Posterior cingulate gyrus (tissue), 11 donors: ENCODE results near the gene AGPAT1.
"Not testable (repeated sequence)": the region's sequence is repeated elsewhere in the genome, so short reads cannot be mapped to it uniquely, and the experiment has no call there.

ENCODE experiments used
- DNase-seq, 10 donors: peaks; one replicate each; pipeline versions ENCODE4 v3.0.0 to v3.0.0-alpha.2; 2020 to 2021; ENCODE audit warnings: mixed read lengths in 3 of 10
- intact Hi-C: fragments of 100-400 bp; cut with DNase I; formaldehyde crosslinking; loops from one replicate; pipeline ENCODE4 v1.15.1; 2023

AGPAT1 gene

GRCh38 chr6:32188381-32189068, 12.6 kb upstream of the AGPAT1 start:
- peak in 1 of 10 donors; percentile 43 for DNase-seq
- intact Hi-C loops, result no loop called here

DNA sequence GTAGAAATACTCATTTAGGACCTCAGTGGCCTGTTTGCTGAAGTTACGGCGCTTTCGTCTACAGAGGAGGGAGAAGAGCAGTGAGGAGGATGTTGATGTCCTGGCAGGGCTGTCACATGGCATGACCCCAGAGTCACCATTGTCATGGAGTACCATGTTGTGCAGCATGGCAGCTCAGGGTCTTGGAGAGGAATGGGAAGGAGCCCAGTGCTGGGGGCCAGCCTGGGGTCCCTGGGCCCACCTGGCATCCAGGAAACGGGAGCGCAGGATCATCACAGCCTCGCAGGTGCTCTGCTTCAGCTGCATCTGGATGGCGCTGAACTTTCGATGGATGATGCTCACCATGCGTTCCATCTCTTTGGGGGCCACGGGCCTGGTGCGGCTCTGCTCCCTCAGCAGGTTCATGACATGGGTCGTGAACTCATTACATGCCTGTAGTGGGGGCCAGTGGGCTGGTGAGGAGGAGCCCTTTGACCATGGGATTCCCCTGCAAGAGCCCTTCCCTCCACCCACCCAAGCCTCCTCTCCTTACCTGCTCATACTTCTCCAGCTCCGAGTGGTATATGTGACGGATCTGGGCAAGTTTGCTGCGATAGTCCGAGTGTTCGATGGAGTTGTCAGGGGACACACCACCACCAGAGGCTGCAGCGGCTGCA, 12.0 kb upstream of the AGPAT1 start:
- intact Hi-C loops, result not testable (repeated sequence)
- DNase-seq, result peak in 2 of 10 donors; percentile 43 to 55

GRCh38 chr6:32187009-32187709, 11.3 kb upstream of the AGPAT1 start:
- intact Hi-C loops, result no loop called here
- peak in 2 of 10 donors; percentile 21 to 30 for DNase-seq

DNA sequence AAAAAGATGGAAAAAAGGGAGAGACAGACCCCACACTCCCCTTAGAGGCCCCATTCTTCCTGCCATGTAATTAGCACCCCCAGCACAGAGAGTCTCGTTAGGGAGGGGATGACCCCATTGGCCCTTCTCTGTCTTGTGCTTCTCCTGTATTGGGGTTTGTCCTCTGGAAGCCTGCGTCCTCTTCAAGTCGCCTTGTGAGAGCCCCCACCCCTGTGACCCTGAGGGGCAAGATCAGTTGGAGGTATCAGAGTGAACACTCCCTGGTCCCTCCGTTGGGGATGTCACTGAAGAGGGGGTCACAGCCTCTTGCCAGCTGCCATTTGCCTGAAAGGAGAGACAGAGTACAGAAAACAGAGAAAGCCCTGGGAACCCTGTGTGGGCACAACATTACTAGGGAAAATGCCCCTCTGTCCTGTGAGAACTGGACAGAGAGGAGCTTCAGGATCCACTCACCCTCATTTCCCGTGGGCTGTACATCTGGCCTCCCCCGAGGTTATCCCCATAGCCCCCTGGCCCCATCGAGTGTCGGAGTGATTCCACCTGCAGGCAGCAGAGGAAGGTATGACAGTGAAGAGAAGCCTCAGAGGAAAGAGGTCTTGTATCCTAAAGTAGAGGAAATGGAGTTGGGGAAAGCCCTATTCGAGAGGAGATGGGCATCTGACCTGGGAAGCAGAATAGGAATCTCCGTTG, 10.4 kb upstream of the AGPAT1 start:
- peak in 1 of 10 donors; percentile 17 for DNase-seq
- intact Hi-C loops, result not testable (repeated sequence)

- DNase-seq, result peak in 2 of 10 donors; percentile 38 to 70
- intact Hi-C loops, result not testable (repeated sequence)
These were observed 9.8 kb upstream of the AGPAT1 start for GRCh38 chr6:32185681-32186131.

GRCh38 chr6:32184084-32184640, 8.3 kb upstream of the AGPAT1 start, which contains the start of gene AGER:
Gene AGER, minus strand, starts transcription at chr6:32184253. Its CDS starts 31 bp downstream, at chr6:32184222.
- intact Hi-C loops, result no loop called here
- DNase-seq, result peak in 2 of 10 donors; percentile 73 to 82

DNA sequence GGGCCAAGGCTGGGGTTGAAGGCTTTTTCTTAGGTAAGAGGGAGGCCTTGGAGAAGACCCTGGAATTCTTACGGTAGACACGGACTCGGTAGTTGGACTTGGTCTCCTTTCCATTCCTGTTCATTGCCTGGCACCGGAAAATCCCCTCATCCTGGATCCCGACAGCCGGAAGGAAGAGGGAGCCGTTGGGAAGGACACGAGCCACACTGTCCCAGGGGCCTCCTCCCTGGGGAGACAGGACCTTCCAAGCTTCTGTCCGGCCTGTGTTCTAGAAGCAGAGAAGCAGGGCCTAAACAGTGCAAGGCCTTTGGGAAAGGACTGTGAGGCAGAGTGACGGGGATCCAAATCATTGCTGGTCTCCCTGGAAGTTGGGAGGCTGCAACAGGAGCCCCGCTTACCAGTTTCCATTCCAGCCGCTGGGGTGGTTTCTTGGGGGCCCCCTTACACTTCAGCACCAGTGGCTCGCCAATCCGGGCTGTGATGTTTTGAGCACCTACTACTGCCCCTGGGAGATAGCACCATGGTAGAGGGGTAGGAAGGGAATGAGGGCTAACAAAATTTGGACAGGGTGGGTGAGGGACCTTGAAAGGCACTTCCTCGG, 7.7 kb upstream of the AGPAT1 start:
- DNase-seq, result peak in 3 of 10 donors; percentile 24 to 36 (median 31)
- intact Hi-C loops, result no loop called here

DNA sequence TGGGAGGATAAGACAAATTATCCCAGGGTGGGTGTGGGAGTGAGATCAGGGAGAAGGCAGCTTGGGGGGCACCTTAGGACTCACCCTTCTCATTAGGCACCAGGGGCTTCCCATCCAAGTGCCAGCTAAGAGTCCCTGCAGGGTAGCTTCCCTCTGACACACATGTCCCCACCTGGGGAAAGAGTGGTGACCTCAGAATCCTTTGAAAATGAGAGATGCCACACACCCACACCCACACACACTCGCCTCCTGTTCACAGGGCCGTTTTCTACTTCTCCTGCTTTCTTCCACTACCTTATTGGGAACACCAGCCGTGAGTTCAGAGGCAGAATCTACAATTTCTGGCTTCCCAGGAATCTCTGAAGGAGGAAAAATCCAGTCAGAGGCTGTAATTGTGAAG, 7.1 kb upstream of the AGPAT1 start:
- intact Hi-C loops, result no loop called here
- peak in 2 of 10 donors; percentile 28 to 30 for DNase-seq

- peak in 3 of 10 donors; percentile 40 to 67 (median 47) for DNase-seq
- intact Hi-C loops, result no loop called here
These were observed 6.7 kb upstream of the AGPAT1 start for GRCh38 chr6:32182555-32182981.

GRCh38 chr6:32181915-32182529, 6.1 kb upstream of the AGPAT1 start:
- intact Hi-C loops, result no loop called here
- peak in 2 of 10 donors; percentile 33 to 57 for DNase-seq

GRCh38 chr6:32181148-32181702, 5.3 kb upstream of the AGPAT1 start:
- DNase-seq, result peak in 3 of 10 donors; percentile 35 to 61 (median 45)
- intact Hi-C loops, result no loop called here

GRCh38 chr6:32179766-32180405, 4.0 kb upstream of the AGPAT1 start:
- peak in 3 of 10 donors; percentile 29 to 52 (median 33) for DNase-seq
- intact Hi-C loops, result loop anchor here (5.0 kb wide), 1 partner anchor 48 kb away; the partner anchor contains the start of gene FKBPL

DNA sequence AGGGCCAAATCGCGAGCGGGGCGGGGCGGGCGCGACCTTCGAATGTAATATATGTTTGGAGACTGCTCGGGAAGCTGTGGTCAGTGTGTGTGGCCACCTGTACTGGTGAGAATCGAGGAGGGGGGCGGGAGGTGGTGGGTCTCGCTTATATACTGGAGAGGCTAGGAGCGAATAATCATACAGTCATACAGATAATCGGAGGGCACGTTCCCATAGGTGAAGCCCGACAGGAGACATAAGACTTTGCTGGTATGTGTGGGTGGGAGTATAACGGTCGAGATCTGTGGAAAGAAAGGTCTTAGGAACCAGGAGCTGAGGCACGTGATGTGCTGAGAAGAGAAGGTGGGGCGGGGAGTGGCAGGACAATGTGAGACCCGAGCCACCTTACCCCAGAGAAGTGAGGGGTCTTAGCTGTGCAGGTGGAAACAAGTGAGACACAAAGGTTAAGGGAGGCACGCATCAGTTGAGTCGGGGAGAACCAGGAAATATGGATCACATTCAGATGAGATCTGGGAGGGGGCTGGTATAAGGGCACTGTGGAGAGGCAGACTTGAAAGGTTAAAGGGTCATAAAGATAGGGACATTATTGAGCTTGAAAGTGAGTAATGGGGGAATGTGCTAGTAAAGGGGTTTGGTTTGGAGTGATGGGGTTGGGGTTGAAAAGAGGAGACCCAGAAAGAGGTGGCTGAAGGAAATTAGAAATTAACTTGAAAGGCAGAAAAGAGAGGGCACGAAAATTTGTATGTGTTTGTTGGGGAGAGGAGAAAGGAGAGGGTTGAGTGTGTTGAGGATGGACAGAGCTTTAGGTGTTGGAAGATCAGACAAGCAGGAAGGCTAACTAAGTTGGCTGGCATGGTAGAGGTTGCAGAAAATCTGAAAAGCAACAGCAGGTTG, 2.9 kb upstream of the AGPAT1 start:
- DNase-seq, result peak in 1 of 10 donors; percentile 17

GRCh38 chr6:32177788-32178546, 2.1 kb upstream of the AGPAT1 start, which contains the start of gene RNF5:
Gene RNF5, plus strand, starts transcription at chr6:32178405. Its CDS starts 107 bp downstream, at chr6:32178512.
- intact Hi-C loops, result loop anchor here (2.0 to 5.0 kb wide), 2 partner anchors 17 to 46 kb away; partner anchors contain the start of gene FKBPL
- peak; percentile 86 to 99 (median 94) for DNase-seq

More for the DNA sequence above, 2.9 kb upstream of the AGPAT1 start:
- intact Hi-C loops, result loop anchor here (5.0 kb wide), 1 partner anchor 46 kb away; the partner anchor contains the start of gene FKBPL

- peak in 2 of 10 donors; percentile 71 to 74 for DNase-seq
- intact Hi-C loops, result loop anchor here (2.0 to 5.0 kb wide), 2 partner anchors 18 to 45 kb away; partner anchors contain the start of gene FKBPL
These were observed 1.4 kb upstream of the AGPAT1 start for GRCh38 chr6:32177183-32177787.
